IPS-11a (cell line): ENCODE measurements around the gene CCNF.
"Not testable (repeated sequence)": the region's sequence is repeated elsewhere in the genome, so short reads cannot be mapped to it uniquely, and the experiment has no call there.

ENCODE experiments used
- H3K4me3 ChIP-seq: one replicate; pipeline ENCODE4 v1.5.1; 2013; ENCODE audit warnings: low read depth, low read length, control low read depth

The CCNF gene

DNA sequence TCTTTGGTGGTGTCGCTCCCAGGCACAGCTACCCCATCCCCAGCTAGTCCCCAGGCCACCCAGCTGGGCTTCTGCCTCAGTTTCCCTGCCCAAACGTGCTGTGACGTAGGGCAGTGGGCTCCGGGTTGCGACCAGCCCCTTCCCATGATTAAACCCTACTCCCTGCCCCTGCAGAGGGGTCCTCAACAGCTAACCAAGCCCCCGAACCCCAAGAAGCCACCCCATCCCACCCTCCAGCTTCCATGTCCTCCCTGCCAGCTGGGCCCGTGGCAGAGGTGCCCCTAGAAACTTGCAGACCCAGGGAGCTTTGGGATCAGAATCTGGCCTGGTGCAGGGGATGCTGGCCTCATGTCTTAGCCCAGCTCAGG is 41.0 kb downstream of the CCNF start:
- H3K4me3 ChIP-seq, result no peak overlapping the region

DNA sequence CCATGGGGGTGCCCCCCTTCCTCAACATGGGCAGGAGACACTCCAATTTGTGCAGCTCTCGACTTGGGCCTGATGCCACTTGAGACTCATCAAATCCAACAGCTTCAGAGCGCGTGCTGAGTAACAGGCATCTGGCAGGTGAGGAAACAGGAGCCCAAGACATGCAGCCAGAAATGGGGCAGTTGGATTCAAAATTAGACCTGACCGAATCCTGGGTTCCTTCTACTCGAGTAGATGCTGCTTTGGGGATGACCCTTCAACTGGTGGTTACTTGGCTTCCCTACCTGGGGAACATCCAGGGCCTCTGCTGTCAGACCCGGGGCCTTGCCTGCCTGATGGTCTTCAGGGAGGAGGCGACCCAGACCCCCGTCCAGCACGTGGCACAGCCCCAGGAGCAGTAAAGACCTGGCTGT is 41.4 kb downstream of the CCNF start:
- H3K4me3 ChIP-seq, result no peak overlapping the region

DNA sequence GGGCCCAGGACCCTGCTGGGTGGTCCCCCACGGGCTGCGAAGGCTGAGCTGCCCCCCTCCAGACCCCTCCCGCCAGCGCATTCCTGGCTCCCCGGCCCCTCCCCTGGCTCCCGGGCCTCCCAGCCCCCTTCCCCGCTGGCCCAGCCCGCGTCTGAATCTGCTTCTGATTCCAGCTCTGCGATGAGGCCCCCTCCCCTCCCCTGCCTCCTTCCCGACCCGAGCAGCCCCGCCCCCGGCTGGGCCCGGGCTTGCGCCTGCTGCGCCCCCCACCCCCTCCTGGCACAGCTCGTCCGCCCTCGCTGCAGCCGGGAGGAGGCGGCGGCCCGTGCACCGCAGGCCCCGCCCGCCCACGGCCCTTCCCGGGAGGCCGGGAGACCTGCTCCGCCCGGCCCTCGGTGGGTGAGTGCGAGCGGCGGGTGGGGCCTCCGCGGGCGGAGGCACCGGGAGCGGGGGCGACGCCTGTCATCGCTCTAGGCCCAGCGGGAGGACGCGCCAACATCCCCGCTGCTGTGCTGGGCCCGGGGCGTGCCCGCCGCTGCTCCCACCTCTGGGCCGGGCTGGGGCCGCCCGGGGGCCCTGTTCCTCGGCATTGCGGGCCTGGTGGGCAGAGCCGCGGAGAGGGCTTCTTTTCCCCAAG is 41.9 kb downstream of the CCNF start, which contains the start of gene NTN3:
Gene NTN3, plus strand, starts transcription at position 282 of the 637 bp plus-strand sequence. CDS start 405 bp downstream, outside the sequence.
- no peak within 1 kb of the TSS for H3K4me3 ChIP-seq

DNA sequence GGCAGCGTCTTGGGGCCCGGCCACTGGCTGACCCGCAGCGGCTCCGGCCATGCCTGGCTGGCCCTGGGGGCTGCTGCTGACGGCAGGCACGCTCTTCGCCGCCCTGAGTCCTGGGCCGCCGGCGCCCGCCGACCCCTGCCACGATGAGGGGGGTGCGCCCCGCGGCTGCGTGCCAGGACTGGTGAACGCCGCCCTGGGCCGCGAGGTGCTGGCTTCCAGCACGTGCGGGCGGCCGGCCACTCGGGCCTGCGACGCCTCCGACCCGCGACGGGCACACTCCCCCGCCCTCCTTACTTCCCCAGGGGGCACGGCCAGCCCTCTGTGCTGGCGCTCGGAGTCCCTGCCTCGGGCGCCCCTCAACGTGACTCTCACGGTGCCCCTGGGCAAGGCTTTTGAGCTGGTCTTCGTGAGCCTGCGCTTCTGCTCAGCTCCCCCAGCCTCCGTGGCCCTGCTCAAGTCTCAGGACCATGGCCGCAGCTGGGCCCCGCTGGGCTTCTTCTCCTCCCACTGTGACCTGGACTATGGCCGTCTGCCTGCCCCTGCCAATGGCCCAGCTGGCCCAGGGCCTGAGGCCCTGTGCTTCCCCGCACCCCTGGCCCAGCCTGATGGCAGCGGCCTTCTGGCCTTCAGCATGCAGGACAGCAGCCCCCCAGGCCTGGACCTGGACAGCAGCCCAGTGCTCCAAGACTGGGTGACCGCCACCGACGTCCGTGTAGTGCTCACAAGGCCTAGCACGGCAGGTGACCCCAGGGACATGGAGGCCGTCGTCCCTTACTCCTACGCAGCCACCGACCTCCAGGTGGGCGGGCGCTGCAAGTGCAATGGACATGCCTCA is 42.6 kb downstream of the CCNF start:
- H3K4me3 ChIP-seq, result no peak overlapping the region

DNA sequence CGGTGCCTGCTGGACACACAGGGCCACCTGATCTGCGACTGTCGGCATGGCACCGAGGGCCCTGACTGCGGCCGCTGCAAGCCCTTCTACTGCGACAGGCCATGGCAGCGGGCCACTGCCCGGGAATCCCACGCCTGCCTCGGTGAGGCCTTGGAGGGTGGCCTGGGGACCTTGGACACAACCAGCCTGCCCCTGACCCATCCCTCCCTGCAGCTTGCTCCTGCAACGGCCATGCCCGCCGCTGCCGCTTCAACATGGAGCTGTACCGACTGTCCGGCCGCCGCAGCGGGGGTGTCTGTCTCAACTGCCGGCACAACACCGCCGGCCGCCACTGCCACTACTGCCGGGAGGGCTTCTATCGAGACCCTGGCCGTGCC is 43.2 kb downstream of the CCNF start:
- no peak overlapping the region for H3K4me3 ChIP-seq

DNA sequence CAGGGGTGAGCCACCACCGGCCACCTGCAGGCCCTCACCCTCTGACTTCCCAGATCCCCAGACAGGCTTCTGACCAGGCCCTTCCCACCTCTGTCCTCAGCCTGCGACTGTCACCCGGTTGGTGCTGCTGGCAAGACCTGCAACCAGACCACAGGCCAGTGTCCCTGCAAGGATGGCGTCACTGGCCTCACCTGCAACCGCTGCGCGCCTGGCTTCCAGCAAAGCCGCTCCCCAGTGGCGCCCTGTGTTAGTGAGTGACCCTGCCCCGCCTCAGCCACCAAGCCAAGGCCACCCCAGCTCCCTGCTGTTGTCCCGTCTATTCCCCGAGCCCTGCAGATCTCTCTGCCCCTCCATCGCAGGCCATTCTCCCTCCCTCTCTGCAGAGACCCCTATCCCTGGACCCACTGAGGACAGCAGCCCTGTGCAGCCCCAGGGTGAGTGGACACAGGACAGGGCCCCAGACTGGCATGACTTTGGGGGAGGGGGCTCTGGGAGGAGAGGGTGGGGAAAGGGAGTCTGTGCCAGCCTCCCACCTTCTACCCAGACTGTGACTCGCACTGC is 43.7 kb downstream of the CCNF start:
- no peak overlapping the region for H3K4me3 ChIP-seq

DNA sequence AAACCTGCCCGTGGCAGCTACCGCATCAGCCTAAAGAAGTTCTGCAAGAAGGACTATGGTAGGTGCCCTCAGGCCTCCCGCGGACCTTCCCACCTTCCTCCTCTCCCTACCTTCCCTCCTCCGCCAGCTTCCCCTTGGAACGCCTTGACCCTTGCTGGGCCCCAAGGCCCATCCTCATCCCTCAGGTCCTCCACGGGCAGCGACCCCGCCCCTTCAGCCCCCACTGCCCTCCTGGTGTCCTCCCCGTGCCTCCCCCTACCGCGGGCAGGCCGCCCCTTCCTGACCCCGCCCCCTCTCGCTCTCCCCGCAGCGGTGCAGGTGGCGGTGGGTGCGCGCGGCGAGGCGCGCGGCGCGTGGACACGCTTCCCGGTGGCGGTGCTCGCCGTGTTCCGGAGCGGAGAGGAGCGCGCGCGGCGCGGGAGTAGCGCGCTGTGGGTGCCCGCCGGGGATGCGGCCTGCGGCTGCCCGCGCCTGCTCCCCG is 44.2 kb downstream of the CCNF start:
- no peak overlapping the region for H3K4me3 ChIP-seq

DNA sequence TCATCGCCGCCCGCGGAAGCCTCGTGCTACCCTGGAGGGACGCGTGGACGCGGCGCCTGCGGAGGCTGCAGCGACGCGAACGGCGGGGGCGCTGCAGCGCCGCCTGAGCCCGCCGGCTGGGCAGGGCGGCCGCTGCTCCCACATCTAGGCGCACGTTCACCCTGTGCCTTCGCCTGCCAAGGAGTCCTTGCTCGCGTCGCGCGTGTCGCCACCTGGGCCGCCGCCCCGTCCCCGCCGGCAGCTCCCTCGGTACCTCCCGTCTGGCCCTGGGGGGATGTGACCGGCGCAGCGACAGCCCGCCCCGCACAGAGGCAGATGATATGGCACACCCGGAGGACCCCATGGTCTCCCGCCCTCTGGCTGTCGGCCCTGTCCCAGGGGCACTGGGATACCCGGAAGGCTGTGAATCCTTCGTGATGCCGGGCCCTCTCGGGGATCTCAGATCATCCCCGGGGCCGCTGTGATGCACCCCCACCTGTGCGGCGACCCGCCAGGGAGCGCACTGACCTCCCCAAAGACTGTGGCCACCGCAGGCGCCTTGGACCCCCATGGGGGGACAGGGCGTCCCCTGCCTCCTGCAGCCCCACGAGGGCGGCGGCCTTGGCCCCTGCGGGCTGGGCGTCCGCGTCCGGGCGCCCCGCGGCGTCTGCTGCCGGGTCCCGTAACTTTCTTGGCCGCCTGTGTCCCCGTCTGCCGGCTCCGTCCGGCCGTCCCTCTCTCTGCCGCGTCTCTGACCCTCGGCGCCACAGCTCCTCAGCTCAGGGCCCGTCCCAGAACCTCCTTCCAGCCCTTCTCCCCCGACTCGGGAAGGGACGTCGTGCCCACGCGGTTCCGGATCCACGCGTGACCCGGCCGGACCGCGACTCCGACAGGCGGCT is 45.0 kb downstream of the CCNF start:
- peak overlapping the region; percentile 50 for H3K4me3 ChIP-seq

DNA sequence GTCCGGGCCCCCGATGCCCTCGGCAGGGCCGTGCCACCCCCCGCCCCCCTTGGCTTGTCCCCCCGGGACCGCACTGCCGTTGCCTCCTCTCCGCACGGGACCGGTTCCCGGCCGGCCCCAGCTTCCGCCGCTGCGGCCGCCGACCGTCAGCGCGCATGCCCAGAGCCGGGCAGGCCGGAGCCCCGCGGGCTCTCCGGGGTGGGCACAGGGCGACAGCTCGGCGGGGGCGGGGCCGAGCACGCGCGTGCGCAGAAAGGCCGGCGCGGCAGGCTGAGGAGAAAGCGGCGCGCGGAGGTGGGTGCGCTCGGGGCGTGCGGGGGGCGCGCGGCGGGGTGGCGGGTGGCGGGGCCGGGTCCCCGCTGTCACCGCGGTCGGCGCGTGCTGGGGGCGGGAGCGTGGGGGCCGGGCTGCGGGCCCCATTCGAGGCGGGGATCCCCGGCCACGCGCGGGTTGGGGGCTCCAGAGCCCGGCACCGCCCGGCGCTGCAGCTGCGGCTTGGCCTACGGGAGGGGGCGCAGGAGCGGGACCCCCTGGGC is 45.7 kb downstream of the CCNF start, which contains the start of gene TBC1D24:
Gene TBC1D24, plus strand, starts transcription at position 251 of the 536 bp plus-strand sequence. CDS start 21,022 bp downstream, outside the sequence.
- peak within 1 kb of the TSS; percentile 58 for H3K4me3 ChIP-seq

DNA sequence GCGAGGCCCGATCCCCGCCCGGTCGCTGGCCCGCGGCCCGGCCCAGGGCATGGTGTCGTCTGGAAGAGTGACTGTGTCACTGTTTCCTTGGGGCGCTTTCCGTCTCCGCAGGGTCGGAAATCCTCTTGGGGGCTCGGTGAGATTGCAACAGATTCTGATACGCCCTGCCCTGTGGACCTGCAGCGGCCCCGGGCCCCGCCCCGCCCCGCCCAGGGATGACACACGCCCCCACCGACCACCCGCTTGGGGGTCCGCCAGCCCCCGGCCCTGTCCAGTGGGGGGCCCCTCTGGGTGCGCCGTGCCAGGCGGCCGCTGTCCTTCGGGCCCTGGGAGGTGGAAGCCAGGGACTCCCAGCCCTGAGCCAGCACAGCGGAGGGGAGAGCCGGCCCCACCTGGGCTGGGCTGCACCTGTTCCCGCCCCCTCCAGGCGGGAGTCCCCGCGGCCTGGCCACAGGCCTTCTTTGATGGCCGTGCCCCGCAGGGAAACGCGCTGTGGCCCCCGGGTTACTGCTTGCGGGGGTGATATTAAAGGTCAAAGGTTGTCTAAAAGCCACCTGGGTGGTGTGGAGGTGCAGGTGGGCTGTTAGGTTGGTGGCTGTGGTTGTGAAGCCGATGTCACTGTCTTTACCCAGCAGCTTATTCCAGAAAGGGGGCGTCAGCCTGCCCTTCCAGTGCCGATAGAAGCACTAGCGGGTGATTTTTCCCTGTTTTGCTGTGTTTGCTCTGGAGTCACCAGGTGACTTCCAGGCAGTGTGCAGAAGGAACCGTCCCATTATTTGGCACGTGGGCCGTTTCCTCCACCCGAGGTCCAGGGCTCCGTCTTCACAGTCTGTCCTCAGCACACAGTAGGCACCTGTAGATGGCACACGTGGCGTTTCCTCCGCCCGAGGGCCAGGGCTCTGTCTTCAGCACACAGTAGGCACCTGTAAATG is 46.4 kb downstream of the CCNF start:
- H3K4me3 ChIP-seq, result peak overlapping the region; percentile 58

DNA sequence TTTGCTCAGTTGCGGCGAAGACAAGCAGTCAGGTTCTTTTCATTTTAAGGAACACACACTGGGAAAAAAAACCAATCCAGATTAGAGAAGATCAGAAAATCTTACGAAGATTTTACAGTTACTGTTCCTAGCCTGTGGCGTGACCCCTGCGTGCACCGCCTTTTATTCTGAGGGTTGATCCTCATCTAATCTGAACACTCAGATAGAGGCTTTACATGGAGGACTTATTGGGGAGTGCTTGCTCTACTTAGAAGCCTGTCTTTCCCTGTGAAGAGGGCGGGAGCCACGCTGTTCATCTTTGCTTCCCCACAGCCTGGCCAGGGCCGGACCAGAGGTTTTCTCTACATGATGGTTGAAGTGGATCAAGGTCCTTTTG is 47.1 kb downstream of the CCNF start:
- H3K4me3 ChIP-seq, result no peak overlapping the region

DNA sequence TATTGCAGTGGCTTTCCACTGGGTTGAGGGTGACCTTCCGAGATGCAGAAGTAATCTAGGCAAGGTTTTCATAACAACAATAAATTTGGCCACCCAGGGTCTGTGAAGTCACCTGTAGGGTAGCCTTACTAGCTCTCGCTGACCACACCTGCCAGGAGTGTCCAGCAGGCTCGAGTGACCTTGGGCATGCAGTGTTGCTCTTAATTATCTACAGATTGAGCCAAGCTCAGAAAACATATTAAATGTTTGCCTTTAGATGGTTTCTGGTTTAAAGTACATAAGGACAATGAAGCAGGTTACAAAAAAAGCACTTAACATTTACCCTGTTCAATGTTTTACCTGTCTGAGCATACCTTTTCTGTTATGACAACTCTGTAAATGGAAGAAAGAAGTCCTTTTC is 47.5 kb downstream of the CCNF start:
- H3K4me3 ChIP-seq, result no peak overlapping the region

DNA sequence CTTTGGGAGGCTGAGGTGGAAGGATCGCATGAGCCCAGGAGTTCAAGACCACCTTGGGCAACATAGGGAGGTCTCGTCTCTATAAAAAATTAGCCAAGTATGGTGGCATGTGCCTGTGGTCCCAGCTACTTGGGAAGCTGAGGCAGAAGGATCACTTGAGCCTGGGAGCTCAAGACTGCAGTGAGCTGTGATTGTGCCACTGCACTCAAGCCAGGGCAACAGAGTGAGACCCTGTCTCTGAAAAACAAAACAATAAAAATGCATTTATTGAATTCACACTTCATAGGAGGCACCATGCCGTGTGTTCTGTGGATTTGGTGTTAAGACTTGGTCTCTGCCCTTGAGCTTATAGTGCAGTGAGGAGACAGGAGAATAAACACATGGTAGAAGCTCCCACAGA is 48.1 kb downstream of the CCNF start:
- H3K4me3 ChIP-seq, result no peak overlapping the region

DNA sequence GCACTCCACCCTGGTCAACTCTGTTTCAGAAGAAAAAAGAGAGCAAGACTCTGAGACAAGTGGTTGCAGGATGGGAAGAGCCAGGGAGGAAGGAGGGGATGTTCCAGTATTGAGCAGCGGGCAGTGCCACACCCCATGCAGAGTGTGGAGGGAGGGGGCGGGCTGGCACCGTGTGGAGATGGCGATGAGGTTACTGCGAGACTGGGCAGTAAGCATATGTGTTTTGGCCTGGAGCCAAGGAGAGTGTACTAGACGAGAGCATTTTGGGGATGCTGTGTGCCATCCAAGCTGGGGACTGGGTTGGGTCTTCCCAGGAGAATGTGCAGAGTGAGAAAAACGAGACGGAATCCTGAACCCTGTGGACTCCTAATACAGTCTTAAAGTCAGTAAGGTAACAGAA is 49.0 kb downstream of the CCNF start:
- H3K4me3 ChIP-seq, result no peak overlapping the region

DNA sequence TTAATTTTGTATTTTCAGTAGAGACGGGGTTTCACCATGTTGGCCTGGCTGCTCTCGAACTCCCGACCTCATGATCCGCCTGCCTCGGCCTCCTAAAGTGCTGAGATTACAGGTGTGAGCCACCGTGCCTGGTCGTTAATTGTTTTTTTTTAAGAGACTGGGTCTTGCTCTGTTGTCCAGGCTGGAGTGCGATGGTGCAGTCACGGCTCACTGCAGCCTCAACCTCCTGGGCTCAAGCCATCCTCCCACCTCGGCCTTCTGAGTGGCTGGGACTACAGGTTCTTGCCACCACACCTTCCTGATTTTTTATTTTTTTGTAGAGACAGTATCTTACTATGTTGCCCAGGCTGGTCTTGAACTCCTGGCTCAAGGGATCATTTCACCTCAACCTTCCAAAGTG is 50.7 kb downstream of the CCNF start:
- not testable (repeated sequence) for H3K4me3 ChIP-seq

DNA sequence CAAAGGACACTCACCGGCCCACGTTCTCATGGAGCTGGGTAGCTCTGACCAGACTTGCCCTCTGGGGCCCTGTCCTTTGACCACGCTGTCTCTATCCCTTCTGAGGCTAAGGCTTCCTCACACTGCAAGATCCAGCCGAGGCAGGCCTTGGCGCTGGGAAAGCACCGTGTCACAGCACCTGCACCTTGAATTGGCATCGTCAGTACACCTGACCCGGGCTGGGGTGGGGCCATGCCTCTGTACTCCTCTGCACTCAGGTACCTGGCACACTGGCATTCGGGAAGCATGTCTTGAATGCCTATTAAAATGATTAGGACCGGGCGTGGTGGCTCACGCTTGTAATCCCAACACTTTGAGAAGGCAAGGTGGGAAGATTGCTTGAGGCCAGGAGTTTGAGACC is 51.7 kb downstream of the CCNF start:
- no peak overlapping the region for H3K4me3 ChIP-seq

DNA sequence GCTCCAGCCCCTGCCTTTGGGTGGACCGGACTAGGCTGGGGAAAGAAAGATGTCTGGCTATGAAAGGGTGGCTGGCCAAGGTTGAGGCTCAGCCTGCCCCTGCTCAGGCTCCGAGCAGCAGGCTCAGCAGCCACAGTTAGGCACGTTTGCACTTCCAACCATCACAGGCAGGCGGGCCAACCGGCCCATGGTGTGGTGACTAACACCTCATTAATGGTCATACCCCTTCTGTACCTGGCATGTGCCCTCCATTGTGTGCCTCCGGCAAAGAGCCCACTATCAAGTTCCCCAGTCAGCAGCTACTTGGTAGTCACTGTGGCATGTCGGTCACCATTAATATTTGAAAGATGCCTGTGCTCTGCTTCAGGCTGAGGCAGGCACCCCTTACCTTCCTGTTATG is 52.4 kb downstream of the CCNF start:
- no peak overlapping the region for H3K4me3 ChIP-seq

DNA sequence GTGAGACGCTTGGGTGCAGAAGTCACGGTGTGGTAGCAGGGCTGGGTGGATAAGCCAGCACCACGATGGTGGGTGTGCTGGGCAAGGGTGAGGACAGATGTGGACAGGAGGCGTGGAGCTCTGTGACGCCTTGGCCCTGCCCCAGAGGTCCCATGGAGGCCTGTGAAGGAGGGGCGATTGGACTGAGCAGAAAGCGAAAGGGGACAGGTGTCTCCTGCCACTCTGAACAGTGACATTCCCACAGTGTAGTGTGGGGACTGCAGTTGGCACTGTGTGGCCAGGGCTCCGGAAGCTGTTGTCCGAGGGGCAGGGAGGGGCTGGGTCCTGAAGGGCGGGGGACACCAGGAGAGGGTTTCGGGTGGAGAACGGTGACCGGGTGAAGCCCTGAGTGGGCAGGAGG is 53.0 kb downstream of the CCNF start:
- no peak overlapping the region for H3K4me3 ChIP-seq

DNA sequence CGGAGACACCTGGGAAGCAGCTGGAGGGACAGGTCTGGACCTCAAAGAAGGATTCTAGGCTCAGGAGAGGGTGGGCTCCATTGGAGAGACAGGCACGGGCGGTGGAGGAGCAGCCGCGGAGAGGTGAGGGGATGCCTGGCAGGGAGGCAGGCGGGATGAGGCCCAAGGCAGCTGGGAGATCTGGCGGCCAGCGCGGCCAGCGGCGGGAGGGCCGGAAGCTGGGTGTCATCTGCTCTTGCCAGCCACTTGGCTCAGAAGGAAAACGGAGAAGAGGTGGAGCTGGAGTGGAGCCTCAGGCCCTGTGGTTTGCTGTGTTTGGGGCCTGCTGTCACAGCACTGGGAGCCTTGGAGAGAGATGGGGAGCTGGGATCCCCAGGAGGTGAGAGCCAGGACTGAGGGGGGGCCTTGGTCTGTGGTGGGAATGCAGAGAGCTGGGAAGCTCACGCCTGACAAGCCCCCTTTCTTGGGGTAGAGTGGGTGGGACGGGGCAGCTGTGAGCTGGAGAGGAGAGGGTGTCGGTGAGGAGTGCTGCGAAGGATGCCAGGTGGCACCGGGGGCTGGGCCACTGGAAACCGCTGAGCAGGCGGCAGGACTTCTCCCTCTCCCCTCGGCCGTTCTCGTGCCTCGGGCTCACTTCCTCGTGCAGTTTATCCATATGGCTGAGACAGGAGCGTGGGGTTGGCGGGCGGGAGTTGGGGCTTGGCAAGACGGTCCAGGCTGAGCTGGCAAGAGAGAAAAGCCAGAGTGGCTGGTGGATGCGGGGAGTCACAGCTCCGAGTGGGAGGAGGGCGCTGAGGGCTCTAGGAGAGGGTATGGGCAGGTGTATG is 53.7 kb downstream of the CCNF start:
- no peak overlapping the region for H3K4me3 ChIP-seq
